Parathyroid adenoma (tissue), 2 donors: ENCODE data around the gene TEX12.
"Not testable (repeated sequence)": the region's sequence is repeated elsewhere in the genome, so short reads cannot be mapped to it uniquely, and the experiment has no call there.

ENCODE experiments used
- H2AFZ ChIP-seq: fragments of 300-600 bp; sonication (generic); one replicate; pipeline ENCODE4 v1.7.0; 2017; ENCODE audit warnings: antibody characterized with exemption, mild to moderate bottlenecking
- H3K27ac ChIP-seq: fragments of 300-600 bp; sonication (generic); one replicate; pipeline ENCODE4 v1.7.0; 2017
- H3K27me3 ChIP-seq: fragments of 300-600 bp; sonication (generic); one replicate; pipeline ENCODE4 v1.7.0; 2017; ENCODE audit warnings: low read length; ENCODE audit not compliant: control insufficient read depth, insufficient read depth
- H3K36me3 ChIP-seq: fragments of 300-600 bp; sonication (generic); one replicate; pipeline ENCODE4 v1.7.0; 2017; ENCODE audit warnings: low read length; ENCODE audit not compliant: control insufficient read depth, insufficient read depth
- H3K4me1 ChIP-seq: fragments of 300-600 bp; sonication (generic); one replicate; pipeline ENCODE4 v1.7.0; 2017; ENCODE audit warnings: control low read depth
- H3K4me2 ChIP-seq: fragments of 300-600 bp; sonication (generic); one replicate; pipeline ENCODE4 v1.7.0; 2017; ENCODE audit warnings: low read length
- H3K4me3 ChIP-seq: fragments of 300-600 bp; sonication (generic); one replicate; pipeline ENCODE4 v1.7.0; 2017; ENCODE audit warnings: low read depth, low read length
- H3K79me2 ChIP-seq: fragments of 300-600 bp; sonication (generic); one replicate; pipeline ENCODE4 v1.7.0; 2017; ENCODE audit warnings: control low read depth
- H3K9ac ChIP-seq: fragments of 300-600 bp; sonication (generic); one replicate; pipeline ENCODE4 v1.7.0; 2017; ENCODE audit warnings: mild to moderate bottlenecking
- H3K9me3 ChIP-seq: fragments of 300-600 bp; sonication (generic); one replicate; pipeline ENCODE4 v1.7.0; 2017; ENCODE audit warnings: low read length; ENCODE audit not compliant: control insufficient read depth
- TF ChIP-seq, protein P1 (sequence below): fragments of 300-600 bp; sonication (generic); IDR thresholded peaks from one replicate; pipeline ENCODE4 v1.7.0; 2017; ENCODE audit warnings: antibody characterized with exemption, mild to moderate bottlenecking
- donor health status: primary hyperparathyroidism.

The TEX12 gene

DNA sequence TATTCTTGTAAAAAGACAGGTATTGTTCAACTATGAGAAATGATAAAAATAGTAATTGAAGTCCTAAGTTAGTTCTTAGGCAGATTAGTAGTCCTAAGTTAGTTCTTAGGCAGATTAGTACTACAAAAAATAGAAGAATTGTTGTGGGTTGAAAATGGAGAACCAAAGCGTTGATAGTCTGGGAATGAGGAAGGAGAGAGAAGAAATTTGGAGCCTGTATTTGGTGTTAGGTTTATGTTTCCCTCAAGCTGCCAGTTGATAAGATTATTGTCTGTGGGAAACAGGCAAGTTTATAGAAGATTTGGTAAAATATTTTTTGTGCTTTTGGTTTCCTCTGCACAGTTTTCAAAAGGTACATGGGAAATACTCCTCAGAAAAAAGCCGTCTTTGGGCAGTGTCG, 11.8 kb downstream of the TEX12 start:
- Histone ChIP-seq H3K9me3 (no peaks in the 10 kb centered on the region), H3K79me2 (no peaks in the 10 kb centered on the region), H3K36me3 (no peaks in the 10 kb centered on the region), H3K4me2 (no peak overlapping the region), H3K27ac (no peak overlapping the region), H3K4me3 (no peak overlapping the region), H3K9ac (no peak overlapping the region), H3K4me1 (no peaks in the 10 kb centered on the region), H3K27me3 (no peaks in the 10 kb centered on the region), H2AFZ (no peak overlapping the region)
- TF ChIP-seq, protein P1, sequence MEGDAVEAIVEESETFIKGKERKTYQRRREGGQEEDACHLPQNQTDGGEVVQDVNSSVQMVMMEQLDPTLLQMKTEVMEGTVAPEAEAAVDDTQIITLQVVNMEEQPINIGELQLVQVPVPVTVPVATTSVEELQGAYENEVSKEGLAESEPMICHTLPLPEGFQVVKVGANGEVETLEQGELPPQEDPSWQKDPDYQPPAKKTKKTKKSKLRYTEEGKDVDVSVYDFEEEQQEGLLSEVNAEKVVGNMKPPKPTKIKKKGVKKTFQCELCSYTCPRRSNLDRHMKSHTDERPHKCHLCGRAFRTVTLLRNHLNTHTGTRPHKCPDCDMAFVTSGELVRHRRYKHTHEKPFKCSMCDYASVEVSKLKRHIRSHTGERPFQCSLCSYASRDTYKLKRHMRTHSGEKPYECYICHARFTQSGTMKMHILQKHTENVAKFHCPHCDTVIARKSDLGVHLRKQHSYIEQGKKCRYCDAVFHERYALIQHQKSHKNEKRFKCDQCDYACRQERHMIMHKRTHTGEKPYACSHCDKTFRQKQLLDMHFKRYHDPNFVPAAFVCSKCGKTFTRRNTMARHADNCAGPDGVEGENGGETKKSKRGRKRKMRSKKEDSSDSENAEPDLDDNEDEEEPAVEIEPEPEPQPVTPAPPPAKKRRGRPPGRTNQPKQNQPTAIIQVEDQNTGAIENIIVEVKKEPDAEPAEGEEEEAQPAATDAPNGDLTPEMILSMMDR: no peak

DNA sequence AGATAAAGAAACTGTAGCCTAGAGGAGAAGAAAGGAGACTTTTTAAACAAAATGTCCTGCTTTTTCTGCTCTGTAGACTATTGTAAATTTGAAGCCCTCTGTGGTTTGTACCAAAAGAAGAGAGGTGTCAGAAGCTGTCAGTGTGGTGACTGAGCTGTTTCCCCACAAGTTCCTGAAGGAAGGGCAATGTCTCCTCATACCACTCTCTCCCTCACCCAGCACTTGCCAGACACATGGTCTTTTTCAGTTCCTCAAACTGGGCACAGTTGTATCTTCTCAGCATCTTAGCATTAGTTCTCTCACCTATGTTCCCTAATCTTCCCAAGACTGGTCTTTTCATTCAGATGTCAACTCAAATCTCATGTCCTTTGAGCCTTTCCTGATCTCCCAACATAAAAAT, 12.4 kb downstream of the TEX12 start:
- TF ChIP-seq, protein P1: no peak
- no peaks in the 10 kb centered on the region for H3K9me3 ChIP-seq
- H3K4me1 ChIP-seq: no peaks in the 10 kb centered on the region
- H3K4me3 ChIP-seq: no peak overlapping the region
- no peaks in the 10 kb centered on the region for H3K79me2 ChIP-seq
- no peaks in the 10 kb centered on the region for H3K36me3 ChIP-seq
- no peak overlapping the region for H3K4me2 ChIP-seq
- no peak overlapping the region for H3K27ac ChIP-seq
- H3K9ac ChIP-seq: no peak overlapping the region
- no peak overlapping the region for H2AFZ ChIP-seq
- H3K27me3 ChIP-seq: no peaks in the 10 kb centered on the region

DNA sequence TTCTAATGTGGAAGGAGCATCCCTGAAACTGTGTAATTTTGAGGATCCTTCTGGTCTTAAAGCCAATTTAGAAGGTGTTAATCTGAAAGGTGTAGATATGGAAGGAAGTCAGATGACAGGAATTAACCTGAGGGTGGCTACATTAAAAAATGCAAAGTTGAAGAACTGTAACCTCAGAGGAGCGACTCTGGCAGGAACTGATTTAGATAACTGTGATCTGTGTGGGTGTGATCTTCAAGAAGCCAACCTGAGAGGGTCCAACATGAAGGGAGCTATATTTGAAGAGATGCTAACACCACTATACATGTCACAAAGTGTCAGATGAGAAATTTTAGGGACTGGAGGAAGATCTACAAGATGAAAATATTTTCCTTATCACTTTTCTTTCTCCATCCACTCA, 15.7 kb downstream of the TEX12 start:
- H3K36me3 ChIP-seq: no peaks in the 10 kb centered on the region
- no peak overlapping the region for H3K4me3 ChIP-seq
- no peak overlapping the region for H3K9ac ChIP-seq
- H3K79me2 ChIP-seq: no peaks in the 10 kb centered on the region
- no peak overlapping the region for H3K27ac ChIP-seq
- TF ChIP-seq, protein P1: no peak
- H3K27me3 ChIP-seq: no peaks in the 10 kb centered on the region
- no peaks in the 10 kb centered on the region for H3K9me3 ChIP-seq
- no peak overlapping the region for H3K4me2 ChIP-seq
- H2AFZ ChIP-seq: no peak overlapping the region
- H3K4me1 ChIP-seq: no peaks in the 10 kb centered on the region

- Histone ChIP-seq H2AFZ (no peak overlapping the region), H3K36me3 (no peaks in the 10 kb centered on the region), H3K4me2 (no peak overlapping the region), H3K4me1 (no peaks in the 10 kb centered on the region), H3K27ac (no peak overlapping the region), H3K79me2 (no peaks in the 10 kb centered on the region), H3K4me3 (no peak overlapping the region), H3K9ac (no peak overlapping the region), H3K27me3 (no peaks in the 10 kb centered on the region), H3K9me3 (no peaks in the 10 kb centered on the region)
- TF ChIP-seq, protein P1: no peak
These were observed 18.7 kb downstream of the TEX12 start for GRCh38 chr11:112185883-112186282.

- no peak overlapping the region for H2AFZ ChIP-seq
- H3K4me3 ChIP-seq: no peak overlapping the region
- no peaks in the 10 kb centered on the region for H3K9me3 ChIP-seq
- H3K36me3 ChIP-seq: no peaks in the 10 kb centered on the region
- TF ChIP-seq, protein P1: no peak
- no peaks in the 10 kb centered on the region for H3K4me1 ChIP-seq
- no peak overlapping the region for H3K9ac ChIP-seq
- H3K4me2 ChIP-seq: no peak overlapping the region
- no peaks in the 10 kb centered on the region for H3K27me3 ChIP-seq
- no peaks in the 10 kb centered on the region for H3K79me2 ChIP-seq
- H3K27ac ChIP-seq: no peak overlapping the region
These were observed 19.1 kb downstream of the TEX12 start for GRCh38 chr11:112186304-112186703.

- H3K4me1 ChIP-seq, H3K9me3 ChIP-seq, H3K27me3 ChIP-seq, H3K27ac ChIP-seq, H2AFZ ChIP-seq, H3K36me3 ChIP-seq, H3K79me2 ChIP-seq, H3K4me2 ChIP-seq, H3K4me3 ChIP-seq, H3K9ac ChIP-seq: not testable (repeated sequence)
These were observed 27.9 kb downstream of the TEX12 start for GRCh38 chr11:112195113-112195512.
